ENCODE results near the gene LONP1. TPM values are rescaled to one million over a fixed set of nuclear protein-coding genes. Genes with fewer than 3 reads are reported as not detected.
"Not testable (repeated sequence)": the region's sequence is repeated elsewhere in the genome, so short reads cannot be mapped to it uniquely, and the experiment has no call there.

Gene LONP1
- polyA plus RNA-seq, 3 donors = 12.1 to 37.2 (median 13.8) TPM

GRCh38 chr19:5744999-5745398 lies 25.1 kb upstream of the LONP1 start:
- H3K27ac Mint-ChIP-seq = not testable (repeated sequence)

DNA sequence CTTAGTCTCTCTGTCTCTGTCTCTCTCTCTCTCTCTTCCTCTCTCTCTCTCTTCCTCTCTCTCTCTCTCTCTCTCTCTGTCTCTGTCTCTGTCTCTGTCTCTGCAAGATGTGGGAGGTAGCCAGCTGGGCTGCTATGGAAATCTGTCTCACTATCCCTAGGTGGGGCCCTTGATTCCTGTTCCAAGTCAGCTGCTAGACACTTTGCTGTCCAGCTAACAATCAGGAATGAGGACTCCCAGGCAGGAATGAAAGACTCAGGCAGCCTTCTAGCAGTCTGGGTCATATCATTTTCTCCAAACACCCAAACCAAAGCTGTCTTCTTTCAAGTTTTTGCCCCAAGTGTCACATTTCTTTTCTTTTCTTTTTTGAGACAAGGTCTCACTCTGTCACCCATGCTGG lies 23.7 kb upstream of the LONP1 start:
- H3K9me3 Mint-ChIP-seq = peaks cover 0 to 6% (median 0%) of the 10 kb centered on the region in 7 donors
- H3K4me3 Mint-ChIP-seq = no peak overlapping the region
- TF ChIP-seq, protein P1, sequence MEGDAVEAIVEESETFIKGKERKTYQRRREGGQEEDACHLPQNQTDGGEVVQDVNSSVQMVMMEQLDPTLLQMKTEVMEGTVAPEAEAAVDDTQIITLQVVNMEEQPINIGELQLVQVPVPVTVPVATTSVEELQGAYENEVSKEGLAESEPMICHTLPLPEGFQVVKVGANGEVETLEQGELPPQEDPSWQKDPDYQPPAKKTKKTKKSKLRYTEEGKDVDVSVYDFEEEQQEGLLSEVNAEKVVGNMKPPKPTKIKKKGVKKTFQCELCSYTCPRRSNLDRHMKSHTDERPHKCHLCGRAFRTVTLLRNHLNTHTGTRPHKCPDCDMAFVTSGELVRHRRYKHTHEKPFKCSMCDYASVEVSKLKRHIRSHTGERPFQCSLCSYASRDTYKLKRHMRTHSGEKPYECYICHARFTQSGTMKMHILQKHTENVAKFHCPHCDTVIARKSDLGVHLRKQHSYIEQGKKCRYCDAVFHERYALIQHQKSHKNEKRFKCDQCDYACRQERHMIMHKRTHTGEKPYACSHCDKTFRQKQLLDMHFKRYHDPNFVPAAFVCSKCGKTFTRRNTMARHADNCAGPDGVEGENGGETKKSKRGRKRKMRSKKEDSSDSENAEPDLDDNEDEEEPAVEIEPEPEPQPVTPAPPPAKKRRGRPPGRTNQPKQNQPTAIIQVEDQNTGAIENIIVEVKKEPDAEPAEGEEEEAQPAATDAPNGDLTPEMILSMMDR (IDR thresholded peaks at IDR 0.05) = no peak
- DNase-seq = no peak
- Histone ChIP-seq H3K9me3 (replicated peaks in 1 of 2; ENCODE audit: control insufficient read depth in 1 of 2, insufficient read depth in 1 of 2, low read length in 2 of 2) (peaks cover 0 to 3% of the 10 kb centered on the region in 2 donors), H3K9ac (ENCODE audit: insufficient read depth, low read length, poor library complexity, severe bottlenecking) (no peak overlapping the region), H4K20me1 (ENCODE audit: insufficient read depth, low read length) (no peaks in the 10 kb centered on the region), H3K27ac (ENCODE audit: low read depth in 1 of 2, low read length in 2 of 2) (no peak overlapping the region), H3K4me1 (ENCODE audit: control insufficient read depth in 1 of 2, insufficient read depth in 2 of 2, low read length in 2 of 2) (no peaks in the 10 kb centered on the region), H3K27me3 (ENCODE audit: control insufficient read depth in 2 of 2, insufficient read depth in 2 of 2, low read length in 2 of 2) (no peaks in the 10 kb centered on the region), H3K4me3 (replicated peaks in 1 of 3; ENCODE audit: low read depth in 2 of 3, low read length in 3 of 3) (no peak overlapping the region), H2AFZ (ENCODE audit: insufficient read depth, low read depth, low read length, poor library complexity, severe bottlenecking) (no peak overlapping the region), H3K79me2 (ENCODE audit: insufficient read depth, low read length) (no peaks in the 10 kb centered on the region), H3K36me3 (replicated peaks in 1 of 2; ENCODE audit: control insufficient read depth in 1 of 2, insufficient read depth in 2 of 2, low read length in 2 of 2) (no peaks in the 10 kb centered on the region), H3K4me2 (replicated peaks; ENCODE audit: extremely low read depth, low read length, poor library complexity, severe bottlenecking) (no peak overlapping the region)
- intact Hi-C loops (cut with micrococcal nuclease) = no loop called here
- H3K36me3 Mint-ChIP-seq = no peaks in the 10 kb centered on the region
- no peaks in the 10 kb centered on the region for H3K4me1 Mint-ChIP-seq
- H3K27me3 Mint-ChIP-seq (ENCODE audit: low read depth in 3 of 3) = peaks cover 2 to 6% (median 4%) of the 10 kb centered on the region in 3 donors
- H3K27ac Mint-ChIP-seq = peak overlapping the region in 1 of 7 donors; percentile 52

More at GRCh38 chr19:5744999-5745398, 25.1 kb upstream of the LONP1 start:
- H3K27me3 ChIP-seq (ENCODE audit: control insufficient read depth in 2 of 2, insufficient read depth in 2 of 2, low read length in 2 of 2); H2AFZ ChIP-seq (ENCODE audit: insufficient read depth, low read depth, low read length, poor library complexity, severe bottlenecking); H3K79me2 ChIP-seq (ENCODE audit: insufficient read depth, low read length); H3K36me3 ChIP-seq (replicated peaks in 1 of 2; ENCODE audit: control insufficient read depth in 1 of 2, insufficient read depth in 2 of 2, low read length in 2 of 2); H3K9me3 Mint-ChIP-seq; H3K4me1 ChIP-seq (ENCODE audit: control insufficient read depth in 1 of 2, insufficient read depth in 2 of 2, low read length in 2 of 2); H3K27ac ChIP-seq (ENCODE audit: low read depth in 1 of 2, low read length in 2 of 2); H3K9me3 ChIP-seq (replicated peaks in 1 of 2; ENCODE audit: control insufficient read depth in 1 of 2, insufficient read depth in 1 of 2, low read length in 2 of 2); H3K4me1 Mint-ChIP-seq; DNase-seq; H3K4me3 Mint-ChIP-seq; H3K4me3 ChIP-seq (replicated peaks in 1 of 3; ENCODE audit: low read depth in 2 of 3, low read length in 3 of 3); H4K20me1 ChIP-seq (ENCODE audit: insufficient read depth, low read length); intact Hi-C loops (cut with micrococcal nuclease); H3K9ac ChIP-seq (ENCODE audit: insufficient read depth, low read length, poor library complexity, severe bottlenecking); H3K27me3 Mint-ChIP-seq (ENCODE audit: low read depth in 3 of 3); H3K36me3 Mint-ChIP-seq; H3K4me2 ChIP-seq (replicated peaks; ENCODE audit: extremely low read depth, low read length, poor library complexity, severe bottlenecking): not testable (repeated sequence)
- 86% methylated on average over 4 of the region's 10 CpGs for WGBS (ENCODE audit: insufficient coverage)
